ENCODE measurements around the gene SRSF5.

Gene SRSF5

GRCh38 chr14:69776875-69777453, 10.0 kb downstream of the SRSF5 start:
- no peak for DNase-seq (ENCODE audit: extremely low read depth, low read depth)
- no peak for TF ChIP-seq CTCF (IDR thresholded peaks at IDR 0.05; ENCODE audit: low read depth, low read length, missing control alignments)
- no peak overlapping the region for H3K4me3 ChIP-seq (replicated peaks; ENCODE audit: low read depth, low read length)

- no peak for TF ChIP-seq CTCF (IDR thresholded peaks at IDR 0.05; ENCODE audit: low read depth, low read length, missing control alignments)
- no peak for DNase-seq (ENCODE audit: extremely low read depth, low read depth)
- no peak overlapping the region for H3K4me3 ChIP-seq (replicated peaks; ENCODE audit: low read depth, low read length)
Observed at GRCh38 chr14:69779088-69779487, 12.1 kb downstream of the SRSF5 start.

GRCh38 chr14:69780092-69780491, 13.2 kb downstream of the SRSF5 start:
- TF ChIP-seq CTCF (IDR thresholded peaks at IDR 0.05; ENCODE audit: low read depth, low read length, missing control alignments) = no peak
- DNase-seq (ENCODE audit: extremely low read depth, low read depth) = no peak

GRCh38 chr14:69780952-69781351, 14.0 kb downstream of the SRSF5 start:
- no peak overlapping the region for H3K4me3 ChIP-seq (replicated peaks; ENCODE audit: low read depth, low read length)
- no peak for TF ChIP-seq CTCF (IDR thresholded peaks at IDR 0.05; ENCODE audit: low read depth, low read length, missing control alignments)
- DNase-seq (ENCODE audit: extremely low read depth, low read depth) = no peak

More at GRCh38 chr14:69780092-69780491, 13.2 kb downstream of the SRSF5 start:
- no peak overlapping the region for H3K4me3 ChIP-seq (replicated peaks; ENCODE audit: low read depth, low read length)

GRCh38 chr14:69784942-69785341, 18.0 kb downstream of the SRSF5 start:
- H3K4me3 ChIP-seq (replicated peaks; ENCODE audit: low read depth, low read length) = no peak overlapping the region
- TF ChIP-seq CTCF (IDR thresholded peaks at IDR 0.05; ENCODE audit: low read depth, low read length, missing control alignments) = no peak
- DNase-seq (ENCODE audit: extremely low read depth, low read depth) = no peak

GRCh38 chr14:69786603-69787002, 19.7 kb downstream of the SRSF5 start:
- H3K4me3 ChIP-seq (replicated peaks; ENCODE audit: low read depth, low read length) = no peak overlapping the region
- DNase-seq (ENCODE audit: extremely low read depth, low read depth) = no peak
- TF ChIP-seq CTCF (IDR thresholded peaks at IDR 0.05; ENCODE audit: low read depth, low read length, missing control alignments) = no peak

- DNase-seq (ENCODE audit: extremely low read depth, low read depth) = no peak
Observed at GRCh38 chr14:69789118-69789640, 22.2 kb downstream of the SRSF5 start.

More at GRCh38 chr14:69789118-69789640, 22.2 kb downstream of the SRSF5 start:
- TF ChIP-seq CTCF (IDR thresholded peaks at IDR 0.05; ENCODE audit: low read depth, low read length, missing control alignments) = no peak
- H3K4me3 ChIP-seq (replicated peaks; ENCODE audit: low read depth, low read length) = no peak overlapping the region

Measured in HFF-Myc (cell line).